Measurements from ENCODE around the gene TUBB3. TPM values are rescaled to one million over a fixed set of nuclear protein-coding genes. Genes with fewer than 3 reads are reported as not detected.

Gene TUBB3
- total and polyA plus RNA-seq, 2 of the 8 experiments (the other 6 are each of a cell fraction or from before 2014, with no cell fraction given): 275 to 393 TPM

- Histone ChIP-seq H3K14ac (ENCODE audit: insufficient read length) (no peak overlapping the region), H3K4me1 (replicated peaks in 1 of 4; ENCODE audit: control insufficient read depth in 3 of 4, insufficient read depth in 4 of 4, low read length in 3 of 4) (peaks cover 0 to 9% (median 2%) of the 10 kb centered on the region in 4 experiments; a peak in 4 of 7 replicates), H3K18ac (ENCODE audit: extremely low read depth, low read length) (peak overlapping the region; percentile 83; the same call in 1 of the 2 replicates), H3K56ac (replicated peaks; ENCODE audit: insufficient read length, low read depth, low read length) (no peak overlapping the region), H4K8ac (ENCODE audit: extremely low read depth, insufficient read depth, low read length) (peak overlapping the region; percentile 4; the same call in 1 of the 2 replicates), H3K4me2 (ENCODE audit: insufficient read depth in 1 of 2, low read depth in 2 of 2, low read length in 2 of 2) (peak overlapping the region; percentile 85 to 86), H2BK120ac (replicated peaks; ENCODE audit: low read depth, low read length) (no peak overlapping the region), H3K23me2 (ENCODE audit: low read depth, low read length) (peaks cover 9% of the 10 kb centered on the region), H3K79me2 (ENCODE audit: control insufficient read depth in 1 of 2, insufficient read depth in 2 of 2, low read length in 2 of 2) (peaks cover 0 to 37% of the 10 kb centered on the region in 2 experiments; a peak in 3 of 4 replicates), H3K9me3 (ENCODE audit: insufficient read depth in 2 of 2, low read depth in 1 of 2, low read length in 1 of 2) (peaks cover 2 to 3% of the 10 kb centered on the region in 2 experiments; a peak in 2 of 4 replicates), H3K79me1 (ENCODE audit: low read depth, low read length) (peaks cover 10% of the 10 kb centered on the region), H2BK12ac (ENCODE audit: low read depth, low read length) (0 out of 2 replicates have a peak overlapping the region, but pooled peaks have one; percentile 39), H2BK5ac (ENCODE audit: low read depth, low read length) (peak overlapping the region; percentile 87; the same call in 1 of the 2 replicates), H4K20me1 (replicated peaks in 1 of 2; ENCODE audit: control insufficient read depth in 1 of 2, insufficient read depth in 2 of 2, low read length in 2 of 2) (peaks cover 0 to 1% of the 10 kb centered on the region in 2 experiments), H4K91ac (replicated peaks; ENCODE audit: insufficient read length, low read length) (no peak overlapping the region), H3K23ac (ENCODE audit: insufficient read length) (no peak overlapping the region), H2BK15ac (ENCODE audit: low read length) (no peak overlapping the region), H2AFZ (ENCODE audit: low read length) (no peak overlapping the region), H3K4ac (replicated peaks; ENCODE audit: insufficient read length, low read depth, low read length) (no peak overlapping the region), H2BK20ac (ENCODE audit: low read length) (no peak overlapping the region), H3K9ac (replicated peaks in 1 of 4; ENCODE audit: extremely low read depth in 1 of 4, low read depth in 3 of 4, low read length in 3 of 4) (peak overlapping the region in 3 of 4 experiments; percentile 80 to 93 (median 91); a peak in 6 of 7 replicates), H3K4me3 (ENCODE audit: extremely low read depth in 1 of 4, insufficient read depth in 2 of 4, low read depth in 3 of 4, low read length in 4 of 4) (peak overlapping the region; percentile 84 to 97 (median 90)), H2AK5ac (ENCODE audit: low read depth, low read length) (no peak overlapping the region), H3K36me3 (ENCODE audit: control insufficient read depth in 2 of 4, insufficient read depth in 4 of 4, low read length in 3 of 4) (peaks cover 3 to 23% (median 5%) of the 10 kb centered on the region in 4 experiments; a peak in 6 of 8 replicates), H3K27ac (ENCODE audit: low read depth, low read length) (peak overlapping the region; percentile 40; the same call in 1 of the 2 replicates), H4K5ac (ENCODE audit: insufficient read length, low read depth, low read length) (no peak overlapping the region), H3K27me3 (replicated peaks in 1 of 4; ENCODE audit: control insufficient read depth in 3 of 4, extremely low read depth in 1 of 4, insufficient read depth in 3 of 4, low read length in 3 of 4) (no peaks in the 10 kb centered on the region)
- peak; percentile 92 to 98 for DNase-seq (ENCODE audit: low read depth in 1 of 2, low spot score in 2 of 2)
- FAIRE-seq: no peak
- ChIA-PET POLR2A (ENCODE audit: partially characterized antibody) (interaction anchor here (1.0 to 3.4 kb wide), 15 partner anchors 11 to 188 kb away, joined by 3 to 15 read pairs (median 6); partner anchors contain the start of genes CDK10, FANCA, MC1R and SPIRE2), CTCF (ENCODE audit: partially characterized antibody) (interaction anchor here (0.7 to 1.4 kb wide), 6 partner anchors 10 to 1174 kb away, joined by 3 to 5 read pairs (median 3); no protein-coding TSS in a partner anchor)
- WGBS, 2 experiments (ENCODE audit: extremely low coverage in 1 of 2, insufficient coverage in 1 of 2, insufficient read length in 1 of 2, insufficient replicate concordance in 2 of 2, low coverage in 1 of 2, low lambda C conversion rate in 2 of 2, missing lambda C conversion rate in 1 of 2): 27% methylated on average over 23 of the region's 61 CpGs; no CpG with 5 or more reads in 1 of the 2 experiments
- TF ChIP-seq NANOG (IDR thresholded peaks at IDR 0.05; ENCODE audit: insufficient read depth, low read depth, low read length, poor library complexity, severe bottlenecking): no peak
- no peak for TF ChIP-seq MAFK (IDR thresholded peaks at IDR 0.05; ENCODE audit: low read depth, low read length)
- TF ChIP-seq TAF7 (optimal IDR thresholded peaks at IDR 0.05; ENCODE audit: borderline replicate concordance, low read depth, low read length): no peak
- TF ChIP-seq TEAD4 (IDR thresholded peaks at IDR 0.05; ENCODE audit: low read depth, low read length): no peak
- TF ChIP-seq CHD1 (IDR thresholded peaks at IDR 0.05; ENCODE audit: low read depth, low read length): no peak
- TF ChIP-seq TBP (IDR thresholded peaks at IDR 0.05; ENCODE audit: low read depth, low read length): 0 out of 2 replicates have a peak, but pooled peaks have one; percentile 19
- no peak for TF ChIP-seq YY1 (IDR thresholded peaks at IDR 0.05; ENCODE audit: low read depth, low read length)
- TF ChIP-seq SP1 (IDR thresholded peaks at IDR 0.05; ENCODE audit: low read depth, low read length): peak; percentile 78; the same call in 1 of the 2 replicates
- no peak for TF ChIP-seq SRF (IDR thresholded peaks at IDR 0.05; ENCODE audit: low read depth, low read length)
- no peak for TF ChIP-seq GTF2F1 (IDR thresholded peaks at IDR 0.05; ENCODE audit: borderline replicate concordance, low read depth, low read length)
- no peak for TF ChIP-seq JUN (IDR thresholded peaks at IDR 0.05; ENCODE audit: low read depth, low read length)
- 0 out of 2 replicates have a peak, but pooled peaks have one; percentile 6 for TF ChIP-seq POLR2AphosphoS5 (IDR thresholded peaks at IDR 0.05; ENCODE audit: low read depth, low read length)
These were observed 49.0 kb upstream of the TUBB3 start for GRCh38 chr16:89873972-89874689.
